Loucy (cell line): Measurements from ENCODE around the gene PROSER2.

Experiments used
- H2AFZ ChIP-seq: fragments of 200-600 bp; sonication (generic); 2 replicates; pipeline ENCODE4 v1.6.0; 2016; ENCODE audit warnings: antibody characterized with exemption, mild to moderate bottlenecking, low read length, moderate library complexity
- H3F3A ChIP-seq: fragments of 200-600 bp; 2 replicates; pipeline ENCODE4 v1.6.0; 2016; ENCODE audit warnings: antibody characterized with exemption, low read depth, mild to moderate bottlenecking
- H3K27me3 ChIP-seq: fragments of 200-600 bp; sonication (generic); 2 replicates; pipeline ENCODE4 v1.6.1; 2014; ENCODE audit warnings: low read length, mild to moderate bottlenecking; ENCODE audit not compliant: insufficient read depth, poor library complexity, severe bottlenecking
- H3K36me3 ChIP-seq: fragments of 200-600 bp; sonication (generic); 2 replicates; pipeline ENCODE4 v1.6.1; 2016; ENCODE audit warnings: low read length; ENCODE audit not compliant: insufficient read depth
- H3K4me1 ChIP-seq: fragments of 200-600 bp; sonication (generic); 2 replicates; pipeline ENCODE4 v1.5.1; 2014; ENCODE audit warnings: low read length, mild to moderate bottlenecking; ENCODE audit not compliant: insufficient read depth, poor library complexity, severe bottlenecking
- H3K4me2 ChIP-seq: fragments of 200-600 bp; sonication (generic); 2 replicates; pipeline ENCODE4 v1.6.0; 2014; ENCODE audit warnings: antibody characterized with exemption, low read length, low read depth, mild to moderate bottlenecking; ENCODE audit not compliant: poor library complexity, severe bottlenecking
- H3K4me3 ChIP-seq: fragments of 200-600 bp; sonication (generic); 2 replicates; pipeline ENCODE4 v1.5.1; 2014; ENCODE audit warnings: low read length, mild to moderate bottlenecking, mixed read lengths; ENCODE audit not compliant: poor library complexity, severe bottlenecking
- H3K79me2 ChIP-seq: fragments of 200-600 bp; sonication (generic); 2 replicates; pipeline ENCODE4 v1.6.1; 2014; ENCODE audit warnings: low read length; ENCODE audit not compliant: insufficient read depth
- H3K9ac ChIP-seq: fragments of 200-600 bp; sonication (generic); 2 replicates; pipeline ENCODE4 v1.6.0; 2014; ENCODE audit warnings: mild to moderate bottlenecking, low read depth, low read length, moderate library complexity; ENCODE audit not compliant: poor library complexity, severe bottlenecking
- H3K9me2 ChIP-seq: fragments of 200-600 bp; sonication (generic); replicated peaks from 2 replicates; pipeline ENCODE4 v1.6.1; 2016; ENCODE audit warnings: low read depth, low read length, mixed read lengths
- H3K9me3 ChIP-seq: fragments of 200-600 bp; sonication (generic); 2 replicates; pipeline ENCODE4 v1.6.1; 2014; ENCODE audit warnings: mild to moderate bottlenecking, antibody characterized with exemption, low read length, low read depth; ENCODE audit not compliant: insufficient read depth
- H4K20me1 ChIP-seq: fragments of 200-600 bp; sonication (generic); 2 replicates; pipeline ENCODE4 v1.6.0; 2014; ENCODE audit warnings: antibody characterized with exemption, low read length, mild to moderate bottlenecking; ENCODE audit not compliant: insufficient read depth, poor library complexity, severe bottlenecking
- EZH2phosphoT487 ChIP-seq: fragments of 200-600 bp; IDR thresholded peaks from 2 replicates; pipeline ENCODE4 v1.6.1; 2018; ENCODE audit warnings: antibody characterized with exemption, mild to moderate bottlenecking, moderate library complexity, borderline replicate concordance
- TF ChIP-seq, protein P1 (sequence below): fragments of 200-600 bp; sonication (generic); conservative IDR thresholded peaks from 2 replicates; pipeline ENCODE4 v1.5.1; 2014; ENCODE audit warnings: mild to moderate bottlenecking, antibody characterized with exemption, low read length

PROSER2 gene

DNA sequence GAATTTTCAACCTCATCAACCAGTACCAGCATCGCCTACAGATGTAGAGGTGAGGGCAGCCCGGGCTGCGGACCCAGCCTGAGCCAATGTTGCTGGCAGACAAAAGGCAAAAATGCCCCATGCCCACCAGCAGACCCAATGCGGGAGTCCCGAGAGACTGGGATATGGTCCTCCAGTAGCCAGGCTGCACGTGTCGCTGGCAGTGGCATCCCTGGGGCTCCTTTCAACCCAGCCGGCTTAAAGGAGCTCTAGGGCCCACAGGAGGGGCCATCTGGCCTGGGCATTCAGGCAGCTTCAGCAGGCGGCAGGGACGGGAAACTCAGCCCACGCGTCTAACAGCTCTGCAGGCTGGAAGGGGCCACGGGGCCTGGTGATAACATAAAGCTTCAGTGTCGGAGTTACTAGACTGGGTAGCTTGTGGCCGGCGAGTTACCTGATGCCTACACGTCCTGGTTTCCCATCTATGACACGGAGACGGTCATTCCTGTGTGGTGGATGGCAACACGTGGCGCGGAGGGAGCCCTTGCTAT is 70.7 kb downstream of the PROSER2 start:
- no peaks in the 10 kb centered on the region for H3K27me3 ChIP-seq
- no peaks in the 10 kb centered on the region for H3K79me2 ChIP-seq
- no peak overlapping the region for H3K9ac ChIP-seq
- TF ChIP-seq EZH2phosphoT487, result no peak
- TF ChIP-seq, protein P1, sequence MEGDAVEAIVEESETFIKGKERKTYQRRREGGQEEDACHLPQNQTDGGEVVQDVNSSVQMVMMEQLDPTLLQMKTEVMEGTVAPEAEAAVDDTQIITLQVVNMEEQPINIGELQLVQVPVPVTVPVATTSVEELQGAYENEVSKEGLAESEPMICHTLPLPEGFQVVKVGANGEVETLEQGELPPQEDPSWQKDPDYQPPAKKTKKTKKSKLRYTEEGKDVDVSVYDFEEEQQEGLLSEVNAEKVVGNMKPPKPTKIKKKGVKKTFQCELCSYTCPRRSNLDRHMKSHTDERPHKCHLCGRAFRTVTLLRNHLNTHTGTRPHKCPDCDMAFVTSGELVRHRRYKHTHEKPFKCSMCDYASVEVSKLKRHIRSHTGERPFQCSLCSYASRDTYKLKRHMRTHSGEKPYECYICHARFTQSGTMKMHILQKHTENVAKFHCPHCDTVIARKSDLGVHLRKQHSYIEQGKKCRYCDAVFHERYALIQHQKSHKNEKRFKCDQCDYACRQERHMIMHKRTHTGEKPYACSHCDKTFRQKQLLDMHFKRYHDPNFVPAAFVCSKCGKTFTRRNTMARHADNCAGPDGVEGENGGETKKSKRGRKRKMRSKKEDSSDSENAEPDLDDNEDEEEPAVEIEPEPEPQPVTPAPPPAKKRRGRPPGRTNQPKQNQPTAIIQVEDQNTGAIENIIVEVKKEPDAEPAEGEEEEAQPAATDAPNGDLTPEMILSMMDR, result no peak
- H3K4me2 ChIP-seq, result no peak overlapping the region
- H3F3A ChIP-seq, result no peaks in the 10 kb centered on the region
- no peaks in the 10 kb centered on the region for H3K9me3 ChIP-seq
- no peaks in the 10 kb centered on the region for H3K36me3 ChIP-seq
- no peaks in the 10 kb centered on the region for H3K4me1 ChIP-seq
- H4K20me1 ChIP-seq, result no peaks in the 10 kb centered on the region
- H3K9me2 ChIP-seq, result no peaks in the 10 kb centered on the region
- H2AFZ ChIP-seq, result no peak overlapping the region
- H3K4me3 ChIP-seq, result no peak overlapping the region

DNA sequence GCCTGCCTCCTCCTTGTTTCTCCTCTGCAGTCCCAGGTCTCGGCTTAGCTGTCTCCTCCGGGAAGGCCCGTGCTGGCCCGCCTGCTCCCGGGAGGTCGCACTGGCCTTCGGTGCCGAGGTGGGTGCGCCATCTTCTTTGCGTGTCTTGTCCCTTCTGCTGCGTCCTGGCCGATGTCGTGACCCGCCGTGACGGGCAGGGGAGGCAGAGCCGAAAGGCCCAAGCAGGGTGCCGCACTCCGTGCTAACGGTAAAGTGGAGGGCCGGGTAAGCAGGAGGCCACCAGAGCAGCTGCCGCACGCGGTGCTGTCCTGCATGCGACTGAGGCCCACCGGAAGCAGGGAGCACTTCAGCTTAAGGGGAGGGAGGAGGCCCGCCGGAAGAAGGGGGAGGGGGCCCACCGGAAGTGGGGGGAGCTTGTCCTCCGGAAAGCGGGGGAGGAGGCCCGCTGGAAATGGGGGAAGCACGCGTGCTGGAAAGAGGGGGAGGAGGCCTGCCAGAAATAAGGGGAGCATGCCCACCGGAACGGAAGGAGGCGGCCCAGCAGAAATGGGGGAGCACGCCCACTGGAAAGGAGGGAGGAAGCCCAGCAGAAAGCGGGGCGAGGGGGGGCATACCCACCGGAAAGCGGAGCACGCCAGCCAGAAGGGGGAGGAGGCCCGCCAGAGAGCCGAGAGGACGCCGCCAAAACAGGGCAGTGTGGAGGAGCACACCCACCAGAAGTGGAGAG is 71.4 kb downstream of the PROSER2 start:
- H2AFZ ChIP-seq, result no peak overlapping the region
- no peaks in the 10 kb centered on the region for H3K27me3 ChIP-seq
- H3F3A ChIP-seq, result no peaks in the 10 kb centered on the region
- H3K9me2 ChIP-seq, result no peaks in the 10 kb centered on the region
- H3K9me3 ChIP-seq, result no peaks in the 10 kb centered on the region
- H3K36me3 ChIP-seq, result no peaks in the 10 kb centered on the region
- no peaks in the 10 kb centered on the region for H3K79me2 ChIP-seq
- no peak overlapping the region for H3K4me3 ChIP-seq
- TF ChIP-seq, protein P1, result no peak
- no peak for TF ChIP-seq EZH2phosphoT487
- no peaks in the 10 kb centered on the region for H4K20me1 ChIP-seq
- no peak overlapping the region for H3K4me2 ChIP-seq
- H3K9ac ChIP-seq, result no peak overlapping the region
- no peaks in the 10 kb centered on the region for H3K4me1 ChIP-seq

DNA sequence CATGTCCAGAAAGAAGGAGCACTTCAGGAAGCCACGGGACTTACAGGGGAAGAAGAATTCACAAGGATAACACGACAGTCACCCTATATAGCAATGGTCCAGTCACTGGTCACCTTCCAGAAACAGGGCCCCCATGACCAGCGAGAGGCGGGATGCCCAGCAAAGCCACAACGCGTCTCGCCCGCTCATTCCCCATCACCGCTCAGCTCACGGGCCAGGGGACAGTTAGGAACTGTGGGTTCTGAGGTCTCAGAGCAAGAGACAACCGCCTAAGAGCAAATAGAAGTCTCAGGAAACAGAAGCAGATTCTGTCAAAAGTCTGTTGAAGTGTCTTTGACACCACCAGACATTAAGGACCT is 71.9 kb downstream of the PROSER2 start:
- no peaks in the 10 kb centered on the region for H3K9me3 ChIP-seq
- H2AFZ ChIP-seq, result no peak overlapping the region
- H3K79me2 ChIP-seq, result no peaks in the 10 kb centered on the region
- H3K4me1 ChIP-seq, result no peaks in the 10 kb centered on the region
- no peaks in the 10 kb centered on the region for H3F3A ChIP-seq
- no peak overlapping the region for H3K9ac ChIP-seq
- H3K9me2 ChIP-seq, result no peaks in the 10 kb centered on the region
- no peak overlapping the region for H3K4me3 ChIP-seq
- TF ChIP-seq, protein P1, result no peak
- no peak overlapping the region for H3K4me2 ChIP-seq
- no peaks in the 10 kb centered on the region for H3K27me3 ChIP-seq
- no peaks in the 10 kb centered on the region for H3K36me3 ChIP-seq
- H4K20me1 ChIP-seq, result no peaks in the 10 kb centered on the region
